HepG2 (cell line): ENCODE measurements around the gene RRAD. TPM values are rescaled to one million over a fixed set of nuclear protein-coding genes. Genes with fewer than 3 reads are reported as not detected.
A peak's percentile ranks its signal among the peaks of the same experiment; 100 is the strongest.

Experiments used
- KAT2B ChIP-seq: fragments of 150-350 bp; IDR thresholded peaks from 2 replicates; pipeline ENCODE4 v1.6.1; 2014; ENCODE audit warnings: low read depth, low read length, borderline replicate concordance
- KLF13 ChIP-seq: sonication (generic); formaldehyde crosslinking; IDR thresholded peaks from 2 replicates; pipeline ENCODE4 v1.4.0; 2020; ENCODE audit warnings: mild to moderate bottlenecking, missing genetic modification reagents
- KMT2A ChIP-seq: sonication (generic); formaldehyde crosslinking; IDR thresholded peaks from 2 replicates; pipeline ENCODE4 v1.4.0; 2020; ENCODE audit warnings: missing genetic modification reagents
- RARA ChIP-seq: IDR thresholded peaks from 2 replicates; pipeline ENCODE4 v1.6.1; 2016; ENCODE audit warnings: missing genetic modification reagents, missing compliant biosample characterization
- ZFP1 ChIP-seq: IDR thresholded peaks from 2 replicates; pipeline ENCODE4 v1.6.1; 2016
- ZGPAT ChIP-seq: IDR thresholded peaks from 2 replicates; pipeline ENCODE4 v1.6.1; 2016; ENCODE audit warnings: mild to moderate bottlenecking
- ZNF281 ChIP-seq: sonication (generic); formaldehyde crosslinking; IDR thresholded peaks from 2 replicates; pipeline ENCODE4 v1.4.0; 2020; ENCODE audit warnings: missing genetic modification reagents, borderline replicate concordance
- ZNF468 ChIP-seq: sonication (generic); formaldehyde crosslinking; IDR thresholded peaks from 2 replicates; pipeline ENCODE4 v1.8.0; 2022; ENCODE audit warnings: mild to moderate bottlenecking, moderate library complexity, missing genetic modification reagents
- ZNF512B ChIP-seq: sonication (generic); formaldehyde crosslinking; IDR thresholded peaks from 2 replicates; pipeline ENCODE4 v1.5.1; 2020; ENCODE audit warnings: missing genetic modification reagents, mild to moderate bottlenecking, borderline replicate concordance
- ZNF784 ChIP-seq: sonication (generic); formaldehyde crosslinking; IDR thresholded peaks from 2 replicates; pipeline ENCODE4 v1.5.1; 2020; ENCODE audit warnings: missing genetic modification reagents, mild to moderate bottlenecking, borderline replicate concordance
- ZNF883 ChIP-seq: sonication (generic); formaldehyde crosslinking; IDR thresholded peaks from 2 replicates; pipeline ENCODE4 v1.5.1; 2020; ENCODE audit warnings: mild to moderate bottlenecking, missing genetic modification reagents; ENCODE audit errors: not compliant biosample characterization
- ZNF891 ChIP-seq: sonication (generic); formaldehyde crosslinking; IDR thresholded peaks from 2 replicates; pipeline ENCODE4 v1.5.0; 2020; ENCODE audit warnings: mild to moderate bottlenecking, missing genetic modification reagents
- polyA plus RNA-seq, 8 experiments: library from polyadenylated mRNA; depleted of rRNA in 3 of 8; stranded (reverse) in 7 of 8; unstranded in 1 of 8; fragments of >200 nt; fragmentation: Illumina TruSeq in 4 of 8; extraction: Trizol in 4 of 8; gene quantifications; 2 replicates each; pipeline versions ENCODE4 v1.2.1 to v1.2.3, GENCODE V29; 2011 to 2016; ENCODE audit warnings: low read depth in 4 of 8, missing spikeins in 1 of 8, mixed read lengths in 1 of 8; ENCODE audit not compliant: insufficient read depth in 1 of 8
- total RNA-seq, 5 experiments: library from RNA; depleted of rRNA; stranded (reverse); fragments of >200 nt; fragmentation: Illumina TruSeq; extraction: Trizol; gene quantifications; 2 replicates each; pipeline ENCODE4 v1.2.3, GENCODE V29; 2016; ENCODE audit warnings: low read depth in 1 of 5
- TF ChIP-seq, protein P1 (sequence below): sonication (generic); formaldehyde crosslinking; IDR thresholded peaks from 2 replicates; pipeline ENCODE4 v1.9.0; 2021; ENCODE audit warnings: mild to moderate bottlenecking, missing genetic modification reagents

The RRAD gene
- total and polyA plus RNA-seq, 2 of the 13 experiments (the other 11 are each of a cell fraction or from before 2014, with no cell fraction given) = 0.80 to 1.1 TPM

DNA sequence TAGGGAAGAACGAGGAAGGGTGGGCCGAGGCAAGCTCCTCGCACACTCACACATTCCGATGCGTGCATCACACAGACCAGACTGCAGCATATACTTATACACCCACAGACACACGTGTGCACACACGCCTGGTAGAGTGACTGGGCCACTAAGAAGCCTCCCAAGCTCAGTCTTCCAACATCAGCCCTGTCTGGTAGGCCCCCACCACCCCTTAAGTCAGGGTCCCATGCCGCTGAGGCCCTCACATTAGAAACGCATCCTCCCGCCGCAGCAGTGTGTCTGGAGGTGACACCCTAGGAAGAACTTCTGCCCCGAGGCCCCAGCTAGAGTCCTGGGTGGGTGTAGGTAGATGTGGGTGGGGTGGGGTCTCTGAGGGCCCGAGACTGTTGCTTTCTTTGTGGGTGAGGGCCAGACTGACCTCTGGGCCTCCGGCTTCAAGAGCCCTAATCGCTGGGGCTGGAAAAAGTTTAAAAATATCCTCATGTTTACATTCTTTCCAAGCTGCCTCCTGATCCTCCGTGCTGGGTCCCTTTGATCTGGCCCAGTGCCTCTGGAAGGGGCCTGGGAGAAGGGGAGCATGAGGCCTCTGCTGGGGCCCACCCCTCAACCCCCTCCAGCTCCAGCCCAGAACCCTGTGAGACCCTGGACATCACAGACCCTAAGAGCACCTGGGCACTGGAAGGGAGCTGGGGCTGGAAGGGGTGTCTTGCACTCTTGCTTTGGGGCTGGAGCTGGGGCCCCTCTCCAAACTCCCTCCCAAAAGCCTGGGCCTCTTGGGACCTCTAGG, 20.3 kb downstream of the RRAD start (continued):
- TF ChIP-seq ZGPAT = peak; percentile 69
- no peak for TF ChIP-seq ZNF883
- TF ChIP-seq ZNF468 = no peak
- TF ChIP-seq KAT2B = no peak
- TF ChIP-seq RARA = peak; percentile 89
- TF ChIP-seq KLF13 = 0 out of 2 replicates have a peak, but pooled peaks have one; percentile 30
- 0 out of 2 replicates have a peak, but pooled peaks have one; percentile 62 for TF ChIP-seq ZNF512B (CRISPR knock-in tag)
- no peak for TF ChIP-seq KMT2A
- TF ChIP-seq ZNF281 (CRISPR knock-in tag) = peak; percentile 78; the same call in 1 of the 2 replicates
- TF ChIP-seq, protein P1, sequence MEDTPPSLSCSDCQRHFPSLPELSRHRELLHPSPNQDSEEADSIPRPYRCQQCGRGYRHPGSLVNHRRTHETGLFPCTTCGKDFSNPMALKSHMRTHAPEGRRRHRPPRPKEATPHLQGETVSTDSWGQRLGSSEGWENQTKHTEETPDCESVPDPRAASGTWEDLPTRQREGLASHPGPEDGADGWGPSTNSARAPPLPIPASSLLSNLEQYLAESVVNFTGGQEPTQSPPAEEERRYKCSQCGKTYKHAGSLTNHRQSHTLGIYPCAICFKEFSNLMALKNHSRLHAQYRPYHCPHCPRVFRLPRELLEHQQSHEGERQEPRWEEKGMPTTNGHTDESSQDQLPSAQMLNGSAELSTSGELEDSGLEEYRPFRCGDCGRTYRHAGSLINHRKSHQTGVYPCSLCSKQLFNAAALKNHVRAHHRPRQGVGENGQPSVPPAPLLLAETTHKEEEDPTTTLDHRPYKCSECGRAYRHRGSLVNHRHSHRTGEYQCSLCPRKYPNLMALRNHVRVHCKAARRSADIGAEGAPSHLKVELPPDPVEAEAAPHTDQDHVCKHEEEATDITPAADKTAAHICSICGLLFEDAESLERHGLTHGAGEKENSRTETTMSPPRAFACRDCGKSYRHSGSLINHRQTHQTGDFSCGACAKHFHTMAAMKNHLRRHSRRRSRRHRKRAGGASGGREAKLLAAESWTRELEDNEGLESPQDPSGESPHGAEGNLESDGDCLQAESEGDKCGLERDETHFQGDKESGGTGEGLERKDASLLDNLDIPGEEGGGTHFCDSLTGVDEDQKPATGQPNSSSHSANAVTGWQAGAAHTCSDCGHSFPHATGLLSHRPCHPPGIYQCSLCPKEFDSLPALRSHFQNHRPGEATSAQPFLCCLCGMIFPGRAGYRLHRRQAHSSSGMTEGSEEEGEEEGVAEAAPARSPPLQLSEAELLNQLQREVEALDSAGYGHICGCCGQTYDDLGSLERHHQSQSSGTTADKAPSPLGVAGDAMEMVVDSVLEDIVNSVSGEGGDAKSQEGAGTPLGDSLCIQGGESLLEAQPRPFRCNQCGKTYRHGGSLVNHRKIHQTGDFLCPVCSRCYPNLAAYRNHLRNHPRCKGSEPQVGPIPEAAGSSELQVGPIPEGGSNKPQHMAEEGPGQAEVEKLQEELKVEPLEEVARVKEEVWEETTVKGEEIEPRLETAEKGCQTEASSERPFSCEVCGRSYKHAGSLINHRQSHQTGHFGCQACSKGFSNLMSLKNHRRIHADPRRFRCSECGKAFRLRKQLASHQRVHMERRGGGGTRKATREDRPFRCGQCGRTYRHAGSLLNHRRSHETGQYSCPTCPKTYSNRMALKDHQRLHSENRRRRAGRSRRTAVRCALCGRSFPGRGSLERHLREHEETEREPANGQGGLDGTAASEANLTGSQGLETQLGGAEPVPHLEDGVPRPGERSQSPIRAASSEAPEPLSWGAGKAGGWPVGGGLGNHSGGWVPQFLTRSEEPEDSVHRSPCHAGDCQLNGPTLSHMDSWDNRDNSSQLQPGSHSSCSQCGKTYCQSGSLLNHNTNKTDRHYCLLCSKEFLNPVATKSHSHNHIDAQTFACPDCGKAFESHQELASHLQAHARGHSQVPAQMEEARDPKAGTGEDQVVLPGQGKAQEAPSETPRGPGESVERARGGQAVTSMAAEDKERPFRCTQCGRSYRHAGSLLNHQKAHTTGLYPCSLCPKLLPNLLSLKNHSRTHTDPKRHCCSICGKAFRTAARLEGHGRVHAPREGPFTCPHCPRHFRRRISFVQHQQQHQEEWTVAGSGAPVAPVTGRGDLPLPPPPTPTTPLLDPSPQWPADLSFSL = 0 out of 2 replicates have a peak, but pooled peaks have one; percentile 17
- 0 out of 2 replicates have a peak, but pooled peaks have one; percentile 47 for TF ChIP-seq ZNF784 (CRISPR knock-in tag)
- TF ChIP-seq ZNF891 (CRISPR knock-in tag) = peak; percentile 72; the same call in 1 of the 2 replicates
- TF ChIP-seq ZFP1 = 0 out of 2 replicates have a peak, but pooled peaks have one; percentile 21
